ENCODE data around the gene KLHL25.

KLHL25 gene

DNA sequence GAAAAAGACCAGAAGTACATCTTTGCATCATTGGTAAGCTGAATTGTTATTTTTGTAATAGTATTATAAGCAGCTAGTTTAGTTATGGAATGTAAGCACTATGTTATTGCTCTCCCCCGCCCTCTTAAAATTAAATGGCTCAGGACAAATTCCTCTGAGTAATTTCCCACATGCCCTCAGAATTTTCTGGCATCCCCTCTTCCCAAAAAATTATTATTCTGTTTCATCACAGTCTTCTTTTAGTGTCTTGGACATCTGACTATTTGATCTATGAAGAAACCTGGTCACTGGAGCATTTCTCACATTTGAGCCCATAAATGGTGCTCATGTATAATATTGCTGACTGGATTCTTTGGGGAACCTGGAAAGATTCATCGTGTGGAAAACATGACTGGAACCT is 68.3 kb downstream of the KLHL25 start:
- Histone ChIP-seq H4K20me1 (ENCODE audit: control insufficient read depth, insufficient read depth, low read depth, low read length) (no peaks in the 10 kb centered on the region), H3K4me2 (ENCODE audit: low read length) (no peak overlapping the region), H3K9me2 (replicated peaks; ENCODE audit: control insufficient read depth, low read length) (no peaks in the 10 kb centered on the region), H3K36me3 (ENCODE audit: control insufficient read depth, low read length) (peaks cover 96% of the 10 kb centered on the region), H3K79me2 (ENCODE audit: control insufficient read depth, low read length) (peaks cover 4% of the 10 kb centered on the region; the same call in 1 of the 2 replicates), H3K9me3 (ENCODE audit: control insufficient read depth, insufficient read depth, low read length) (no peaks in the 10 kb centered on the region), H3K27ac (ENCODE audit: low read depth, low read length) (no peak overlapping the region), H3K27me3 (ENCODE audit: control insufficient read depth, low read length) (no peaks in the 10 kb centered on the region), H3K4me1 (ENCODE audit: control insufficient read depth, low read length) (0 out of 2 replicates have a peak, but pooled peaks cover 2% of the 10 kb centered on the region), H3K4me3 (ENCODE audit: low read length) (no peak overlapping the region), H3F3A (ENCODE audit: control insufficient read depth, insufficient read depth) (peaks cover 14% of the 10 kb centered on the region)
- TF ChIP-seq EZH2phosphoT487 (IDR thresholded peaks at IDR 0.05; ENCODE audit: borderline replicate concordance, low read length): no peak

GRCh38 chr15:85725564-85725963 is 69.2 kb downstream of the KLHL25 start:
- H3K36me3 ChIP-seq (ENCODE audit: control insufficient read depth, low read length): peaks cover 96% of the 10 kb centered on the region
- H3K4me2 ChIP-seq (ENCODE audit: low read length): no peak overlapping the region
- peaks cover 14% of the 10 kb centered on the region for H3F3A ChIP-seq (ENCODE audit: control insufficient read depth, insufficient read depth)
- no peak overlapping the region for H3K4me3 ChIP-seq (ENCODE audit: low read length)
- H3K27me3 ChIP-seq (ENCODE audit: control insufficient read depth, low read length): no peaks in the 10 kb centered on the region
- H3K4me1 ChIP-seq (ENCODE audit: control insufficient read depth, low read length): 0 out of 2 replicates have a peak, but pooled peaks cover 2% of the 10 kb centered on the region
- no peaks in the 10 kb centered on the region for H4K20me1 ChIP-seq (ENCODE audit: control insufficient read depth, insufficient read depth, low read depth, low read length)
- no peak overlapping the region for H3K27ac ChIP-seq (ENCODE audit: low read depth, low read length)
- H3K9me2 ChIP-seq (replicated peaks; ENCODE audit: control insufficient read depth, low read length): no peaks in the 10 kb centered on the region
- H3K79me2 ChIP-seq (ENCODE audit: control insufficient read depth, low read length): peaks cover 2% of the 10 kb centered on the region; the same call in 1 of the 2 replicates
- TF ChIP-seq, protein P1, sequence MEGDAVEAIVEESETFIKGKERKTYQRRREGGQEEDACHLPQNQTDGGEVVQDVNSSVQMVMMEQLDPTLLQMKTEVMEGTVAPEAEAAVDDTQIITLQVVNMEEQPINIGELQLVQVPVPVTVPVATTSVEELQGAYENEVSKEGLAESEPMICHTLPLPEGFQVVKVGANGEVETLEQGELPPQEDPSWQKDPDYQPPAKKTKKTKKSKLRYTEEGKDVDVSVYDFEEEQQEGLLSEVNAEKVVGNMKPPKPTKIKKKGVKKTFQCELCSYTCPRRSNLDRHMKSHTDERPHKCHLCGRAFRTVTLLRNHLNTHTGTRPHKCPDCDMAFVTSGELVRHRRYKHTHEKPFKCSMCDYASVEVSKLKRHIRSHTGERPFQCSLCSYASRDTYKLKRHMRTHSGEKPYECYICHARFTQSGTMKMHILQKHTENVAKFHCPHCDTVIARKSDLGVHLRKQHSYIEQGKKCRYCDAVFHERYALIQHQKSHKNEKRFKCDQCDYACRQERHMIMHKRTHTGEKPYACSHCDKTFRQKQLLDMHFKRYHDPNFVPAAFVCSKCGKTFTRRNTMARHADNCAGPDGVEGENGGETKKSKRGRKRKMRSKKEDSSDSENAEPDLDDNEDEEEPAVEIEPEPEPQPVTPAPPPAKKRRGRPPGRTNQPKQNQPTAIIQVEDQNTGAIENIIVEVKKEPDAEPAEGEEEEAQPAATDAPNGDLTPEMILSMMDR (IDR thresholded peaks at IDR 0.05; ENCODE audit: low read depth, low read length, poor library complexity, severe bottlenecking): no peak
- TF ChIP-seq EZH2phosphoT487 (IDR thresholded peaks at IDR 0.05; ENCODE audit: borderline replicate concordance, low read length): no peak
- H3K9me3 ChIP-seq (ENCODE audit: control insufficient read depth, insufficient read depth, low read length): no peaks in the 10 kb centered on the region

GRCh38 chr15:85725019-85725418 is 69.7 kb downstream of the KLHL25 start:
- H3K79me2 ChIP-seq (ENCODE audit: control insufficient read depth, low read length): 0 out of 2 replicates have a peak, but pooled peaks cover under 1% of the 10 kb centered on the region
- peaks cover 96% of the 10 kb centered on the region for H3K36me3 ChIP-seq (ENCODE audit: control insufficient read depth, low read length)
- no peaks in the 10 kb centered on the region for H3K27me3 ChIP-seq (ENCODE audit: control insufficient read depth, low read length)
- H3K27ac ChIP-seq (ENCODE audit: low read depth, low read length): no peak overlapping the region
- no peaks in the 10 kb centered on the region for H3K9me3 ChIP-seq (ENCODE audit: control insufficient read depth, insufficient read depth, low read length)
- H3F3A ChIP-seq (ENCODE audit: control insufficient read depth, insufficient read depth): peaks cover 14% of the 10 kb centered on the region
- H3K4me3 ChIP-seq (ENCODE audit: low read length): no peak overlapping the region
- TF ChIP-seq, protein P1 (IDR thresholded peaks at IDR 0.05; ENCODE audit: low read depth, low read length, poor library complexity, severe bottlenecking): no peak
- no peak for TF ChIP-seq EZH2phosphoT487 (IDR thresholded peaks at IDR 0.05; ENCODE audit: borderline replicate concordance, low read length)
- no peak overlapping the region for H3K4me2 ChIP-seq (ENCODE audit: low read length)
- 0 out of 2 replicates have a peak, but pooled peaks cover under 1% of the 10 kb centered on the region for H3K4me1 ChIP-seq (ENCODE audit: control insufficient read depth, low read length)
- H4K20me1 ChIP-seq (ENCODE audit: control insufficient read depth, insufficient read depth, low read depth, low read length): no peaks in the 10 kb centered on the region
- no peaks in the 10 kb centered on the region for H3K9me2 ChIP-seq (replicated peaks; ENCODE audit: control insufficient read depth, low read length)

- peaks cover 6% of the 10 kb centered on the region for H3K79me2 ChIP-seq (ENCODE audit: control insufficient read depth, low read length)
- no peak overlapping the region for H3K4me3 ChIP-seq (ENCODE audit: low read length)
- no peaks in the 10 kb centered on the region for H4K20me1 ChIP-seq (ENCODE audit: control insufficient read depth, insufficient read depth, low read depth, low read length)
- TF ChIP-seq, protein P1 (IDR thresholded peaks at IDR 0.05; ENCODE audit: low read depth, low read length, poor library complexity, severe bottlenecking): no peak
- TF ChIP-seq EZH2phosphoT487 (IDR thresholded peaks at IDR 0.05; ENCODE audit: borderline replicate concordance, low read length): no peak
- no peak overlapping the region for H3K27ac ChIP-seq (ENCODE audit: low read depth, low read length)
- no peaks in the 10 kb centered on the region for H3K9me2 ChIP-seq (replicated peaks; ENCODE audit: control insufficient read depth, low read length)
- H3F3A ChIP-seq (ENCODE audit: control insufficient read depth, insufficient read depth): peaks cover 10% of the 10 kb centered on the region; the same call in 1 of the 2 replicates
- no peaks in the 10 kb centered on the region for H3K9me3 ChIP-seq (ENCODE audit: control insufficient read depth, insufficient read depth, low read length)
- H3K27me3 ChIP-seq (ENCODE audit: control insufficient read depth, low read length): no peaks in the 10 kb centered on the region
- H3K4me1 ChIP-seq (ENCODE audit: control insufficient read depth, low read length): peaks cover 4% of the 10 kb centered on the region
- H3K4me2 ChIP-seq (ENCODE audit: low read length): no peak overlapping the region
- H3K36me3 ChIP-seq (ENCODE audit: control insufficient read depth, low read length): peaks cover 97% of the 10 kb centered on the region
Observed at GRCh38 chr15:85723960-85724945, 70.5 kb downstream of the KLHL25 start.

Data from DOHH2 (cell line).